HCT116 (cell line): ENCODE data around the gene TROAP. TPM values are rescaled to one million over a fixed set of nuclear protein-coding genes. Genes with fewer than 3 reads are reported as not detected.
"Not testable (repeated sequence)": the region's sequence is repeated elsewhere in the genome, so short reads cannot be mapped to it uniquely, and the experiment has no call there.

Source experiments
- ATAC-seq: fragments of 200-7000 bp; cut with Tn5 transposase; 2 replicates; pipeline ENCODE4 v1.9.1; 2020; ENCODE audit warnings: mild to moderate bottlenecking, moderate library complexity
- BruUV-seq: library from RNA; stranded (reverse); fragments of 400-500 nt; replicated peaks from 2 replicates; lab custom pipeline; 2021; lab: Mats Ljungman, UMichigan
- CTCF ChIA-PET: fragments of 300-600 bp; sonication (Branson Sonifier 250); formaldehyde crosslinking; loops from one replicate; lab custom pipeline; 2021; ENCODE audit warnings: antibody characterized with exemption; lab: Charles Lee
- POLR2A ChIA-PET: fragments of 300-600, 350-600 bp; sonication (Branson Sonifier 250); formaldehyde crosslinking; loops from one replicate; lab custom pipeline; 2021; ENCODE audit warnings: antibody characterized with exemption; lab: Charles Lee
- RAD21 ChIA-PET, 2 experiments: fragments of 300-600 bp; sonication (Branson Sonifier 250); formaldehyde crosslinking; loops; one replicate each; lab custom pipeline; 2023; ENCODE audit warnings: low total read pairs in 2 of 2; ENCODE audit not compliant: uncharacterized antibody in 2 of 2, unreplicated experiment in 2 of 2, low non-redundant PET in 1 of 2; lab: Charles Lee
- DNase-seq: peaks from one replicate; pipeline ENCODE4 v3.0.0-alpha.2; 2010; ENCODE audit warnings: low read depth, low spot score
- H2AFZ ChIP-seq: fragments of 200-600 bp; shearing (Covaris generic), sonication (generic); 2 replicates; pipeline ENCODE4 v1.6.1; 2017; ENCODE audit warnings: low read depth, mixed run types, mixed read lengths, antibody characterized with exemption, low read length; ENCODE audit not compliant: poor library complexity, severe bottlenecking
- H3K27ac ChIP-seq: 2 replicates; pipeline ENCODE4 v1.5.1; 2012; ENCODE audit warnings: low read depth, low read length
- H3K27me3 ChIP-seq: fragments of 200-600 bp; sonication (generic); 2 replicates; pipeline ENCODE4 v1.6.1; 2016; ENCODE audit warnings: mixed run types, low read length, mixed read lengths; ENCODE audit not compliant: insufficient read depth
- H3K36me3 ChIP-seq, 2 experiments: fragments of 200-500 bp in 1 of 2; fragments of 200-600 bp in 1 of 2; sonication (Bioruptor generic) in 1 of 2; sonication (generic) in 1 of 2; 2 replicates each; pipeline versions ENCODE4 v1.5.1 to v1.6.1; 2014 to 2016; ENCODE audit warnings: low read length in 2 of 2, inconsistent platforms in 1 of 2, mixed read lengths in 1 of 2, mixed run types in 1 of 2; ENCODE audit not compliant: insufficient read depth in 2 of 2, control insufficient read depth in 1 of 2
- H3K4me1 ChIP-seq, 2 experiments: fragments of 200-600 bp in 1 of 2; sonication (generic) in 1 of 2; 2 replicates each; pipeline versions ENCODE4 v1.5.1 to v1.6.1; 2012 to 2017; ENCODE audit warnings: low read length in 2 of 2, inconsistent platforms in 1 of 2, mild to moderate bottlenecking in 1 of 2, mixed read lengths in 1 of 2, mixed run types in 1 of 2, moderate library complexity in 1 of 2; ENCODE audit not compliant: insufficient read depth in 2 of 2, control insufficient read depth in 1 of 2
- H3K4me2 ChIP-seq: fragments of 200-600 bp; sonication (generic); 2 replicates; pipeline ENCODE4 v1.6.1; 2017; ENCODE audit warnings: mixed run types, low read length, mixed read lengths
- H3K4me3 ChIP-seq, 2 experiments: fragments of 200-600 bp in 1 of 2; sonication (generic) in 1 of 2; replicated peaks in 1 of 2; 2 replicates each; pipeline ENCODE4 v1.5.1; 2011 to 2016; ENCODE audit warnings: low read length in 2 of 2, control low read depth in 1 of 2, low read depth in 1 of 2, mild to moderate bottlenecking in 1 of 2, mixed read lengths in 1 of 2, mixed run types in 1 of 2
- H3K79me2 ChIP-seq: fragments of 200-600 bp; sonication (generic); 2 replicates; pipeline ENCODE4 v1.6.1; 2017; ENCODE audit warnings: mild to moderate bottlenecking, mixed run types, low read length, moderate library complexity, mixed read lengths; ENCODE audit not compliant: insufficient read depth
- H3K9ac ChIP-seq: fragments of 200-600 bp; sonication (generic); 2 replicates; pipeline ENCODE4 v1.6.1; 2016; ENCODE audit warnings: low read length, mixed read lengths
- H3K9me2 ChIP-seq: fragments of 200-600 bp; sonication (generic), shearing (Covaris generic); 2 replicates; pipeline ENCODE4 v1.6.1; 2017; ENCODE audit warnings: mixed run types, mild to moderate bottlenecking, moderate library complexity; ENCODE audit not compliant: insufficient read depth
- H3K9me3 ChIP-seq, 2 experiments: fragments of 200-500 bp in 1 of 2; fragments of 200-600 bp in 1 of 2; sonication (Bioruptor generic) in 1 of 2; sonication (generic) in 1 of 2; 2 replicates each; pipeline ENCODE4 v1.6.1; 2014 to 2017; ENCODE audit warnings: low read length in 2 of 2, mixed read lengths in 2 of 2, inconsistent platforms in 1 of 2, low read depth in 1 of 2, mild to moderate bottlenecking in 1 of 2, mixed run types in 1 of 2, moderate library complexity in 1 of 2; ENCODE audit not compliant: control insufficient read depth in 1 of 2, insufficient read depth in 1 of 2
- H4K20me1 ChIP-seq: fragments of 200-600 bp; sonication (generic), shearing (Covaris generic); 2 replicates; pipeline ENCODE4 v1.6.1; 2017; ENCODE audit warnings: mixed run types, mild to moderate bottlenecking, moderate library complexity; ENCODE audit not compliant: insufficient read depth
- CBX3 ChIP-seq: IDR thresholded peaks from 2 replicates; pipeline ENCODE4 v1.6.1; 2012; ENCODE audit warnings: low read depth
- CTCF ChIP-seq, 3 experiments: fragments of 200-600 bp in 1 of 3; sonication (generic) in 1 of 3; IDR thresholded peaks in 2 of 3; conservative IDR thresholded peaks in 1 of 3; 2 replicates each; pipeline ENCODE4 v1.5.1; 2012 to 2017; ENCODE audit warnings: low read depth in 2 of 3, low read length in 2 of 3, antibody characterized with exemption in 1 of 3, borderline replicate concordance in 1 of 3, control low read depth in 1 of 3, mild to moderate bottlenecking in 1 of 3, mixed read lengths in 1 of 3, mixed run types in 1 of 3, moderate library complexity in 1 of 3; ENCODE audit not compliant: insufficient read depth in 1 of 3
- ELF1 ChIP-seq: IDR thresholded peaks from 2 replicates; pipeline ENCODE4 v1.6.1; 2012; ENCODE audit warnings: low read depth, borderline replicate concordance
- EZH2phosphoT487 ChIP-seq: fragments of 200-600 bp; IDR thresholded peaks from 2 replicates; pipeline ENCODE4 v1.6.1; 2018; ENCODE audit warnings: antibody characterized with exemption, borderline replicate concordance
- POLR2AphosphoS5 ChIP-seq: IDR thresholded peaks from 2 replicates; pipeline ENCODE4 v1.6.1; 2011; ENCODE audit warnings: mild to moderate bottlenecking, low read depth, low read length, moderate library complexity
- RAD21 ChIP-seq: IDR thresholded peaks from 2 replicates; pipeline ENCODE4 v1.6.1; 2012; ENCODE audit warnings: low read depth, mild to moderate bottlenecking
- REST ChIP-seq: IDR thresholded peaks from 2 replicates; pipeline ENCODE4 v1.6.1; 2012; ENCODE audit warnings: low read depth
- SRF ChIP-seq: IDR thresholded peaks from 2 replicates; pipeline ENCODE4 v1.6.1; 2012; ENCODE audit warnings: low read depth
- TCF7L2 ChIP-seq: IDR thresholded peaks from 2 replicates; pipeline ENCODE4 v1.7.0; 2011; ENCODE audit warnings: borderline replicate concordance, inconsistent platforms; ENCODE audit not compliant: insufficient read depth, insufficient read length; ENCODE audit errors: extremely low read depth
- YY1 ChIP-seq: IDR thresholded peaks from 2 replicates; pipeline ENCODE4 v1.6.1; 2011; ENCODE audit warnings: low read length, low read depth, moderate library complexity, mild to moderate bottlenecking; ENCODE audit not compliant: insufficient replicate concordance; ENCODE audit errors: extremely low read depth
- ZBTB33 ChIP-seq: IDR thresholded peaks from 2 replicates; pipeline ENCODE4 v1.6.1; 2011; ENCODE audit warnings: mild to moderate bottlenecking, low read length, moderate library complexity; ENCODE audit not compliant: insufficient replicate concordance; ENCODE audit errors: extremely low read depth
- intact Hi-C: fragments of 100-400 bp; cut with micrococcal nuclease; formaldehyde crosslinking; loops from 2 replicates; pipeline ENCODE4 v1.10.0; 2022
- total RNA-seq: library from RNA; stranded (reverse); gene quantifications from one replicate; pipeline ENCODE4 v1.2.1, GENCODE V29; 2021; ENCODE audit not compliant: unreplicated experiment

Gene TROAP
- total RNA-seq, 1 experiment from 2014 or later: 99.1 TPM

- CTCF ChIA-PET: interaction anchor here (1.3 to 2.1 kb wide), 2 partner anchors 10 to 18 kb away, joined by 4 to 10 read pairs; no protein-coding TSS in a partner anchor
- ATAC-seq (no peak), DNase-seq (no peak)
- no peaks in the 10 kb centered on the region for H3K79me2 ChIP-seq
- H3K4me3 ChIP-seq: no peak overlapping the region
- no peaks in the 10 kb centered on the region for H3K36me3 ChIP-seq
- POLR2A ChIA-PET: interaction anchor here (1.3 to 1.4 kb wide), 2 partner anchors 9 to 14 kb away, joined by 4 to 8 read pairs; no protein-coding TSS in a partner anchor
- no peak overlapping the region for H3K9ac ChIP-seq
- no TSS peak for BruUV-seq
- RAD21 ChIA-PET: no interaction called here
- no peaks in the 10 kb centered on the region for H4K20me1 ChIP-seq
- H3K9me3 ChIP-seq: no peaks in the 10 kb centered on the region
- no peaks in the 10 kb centered on the region for H3K27me3 ChIP-seq
- no peak overlapping the region for H3K4me2 ChIP-seq
- intact Hi-C loops: no loop called here
- no peak overlapping the region for H2AFZ ChIP-seq
- no peaks in the 10 kb centered on the region for H3K9me2 ChIP-seq
- no peak overlapping the region for H3K27ac ChIP-seq
- TF ChIP-seq CTCF (IDR thresholded peaks at IDR 0.05 in 2 of 3, conservative IDR thresholded peaks at IDR 0.05 in 1 of 3; ENCODE audit: borderline replicate concordance in 1 of 3, insufficient read depth in 1 of 3, low read depth in 2 of 3, low read length in 2 of 3): no peak
- no peak for TF ChIP-seq RAD21
- no peak for TF ChIP-seq ZBTB33
- TF ChIP-seq CBX3: no peak
- no peak for TF ChIP-seq YY1
- no peak for TF ChIP-seq ELF1
- no peak for TF ChIP-seq REST
- TF ChIP-seq EZH2phosphoT487: no peak
- no peak for TF ChIP-seq SRF
- no peak for TF ChIP-seq POLR2AphosphoS5
- no peak for TF ChIP-seq TCF7L2
- H3K4me1 ChIP-seq: peaks cover 0 to 5% of the 10 kb centered on the region in 2 experiments; a peak in 2 of 4 replicates
These were observed 43.3 kb upstream of the TROAP start for GRCh38 chr12:49279706-49280159.

- H3K9me2 ChIP-seq, H3K27ac ChIP-seq, H4K20me1 ChIP-seq, H3K4me3 ChIP-seq, H3K27me3 ChIP-seq, RAD21 ChIA-PET, H3K36me3 ChIP-seq, H3K4me2 ChIP-seq, BruUV-seq, intact Hi-C loops, H3K79me2 ChIP-seq, H3K9ac ChIP-seq, H3K4me1 ChIP-seq, ATAC-seq, DNase-seq, H2AFZ ChIP-seq, H3K9me3 ChIP-seq: not testable (repeated sequence)
- ChIA-PET POLR2A (interaction anchor here (0.7 to 1.4 kb wide), 2 partner anchors 15 to 479 kb away, joined by 3 to 8 read pairs; no protein-coding TSS in a partner anchor), CTCF (interaction anchor here (1.3 to 2.1 kb wide), 2 partner anchors 9 to 17 kb away, joined by 4 to 10 read pairs; no protein-coding TSS in a partner anchor)
These were observed 42.5 kb upstream of the TROAP start for GRCh38 chr12:49280545-49280944.
